HG02610 (cell line): ENCODE data around the gene CACNG8.

ENCODE experiments used
- ATAC-seq: cut with Tn5 transposase; IDR thresholded peaks from one replicate; pipeline ENCODE4 v1.9.1; 2021; ENCODE audit warnings: mild to moderate bottlenecking, moderate library complexity; ENCODE audit not compliant: unreplicated experiment

Gene CACNG8

GRCh38 chr19:53992211-53992610, 29.5 kb downstream of the CACNG8 start:
- no peak for ATAC-seq

GRCh38 chr19:53992815-53993214, 30.1 kb downstream of the CACNG8 start:
- ATAC-seq = no peak

- no peak for ATAC-seq
Observed at GRCh38 chr19:53993448-53993847, 30.7 kb downstream of the CACNG8 start.

GRCh38 chr19:53994811-53995210, 32.1 kb downstream of the CACNG8 start:
- no peak for ATAC-seq

- ATAC-seq = no peak
Observed at GRCh38 chr19:53998223-53998622, 35.5 kb downstream of the CACNG8 start.

GRCh38 chr19:53999694-54000093, 37.0 kb downstream of the CACNG8 start:
- no peak for ATAC-seq

GRCh38 chr19:54001496-54001895, 38.8 kb downstream of the CACNG8 start:
- no peak for ATAC-seq

GRCh38 chr19:54002495-54003315, 40.0 kb downstream of the CACNG8 start:
- no peak for ATAC-seq

- no peak for ATAC-seq
Observed at GRCh38 chr19:54009440-54009839, 46.7 kb downstream of the CACNG8 start.

- ATAC-seq = no peak
Observed at GRCh38 chr19:54010474-54010873, 47.7 kb downstream of the CACNG8 start.

GRCh38 chr19:54011507-54012211, 48.9 kb downstream of the CACNG8 start:
- no peak for ATAC-seq

GRCh38 chr19:54013866-54014265, 51.1 kb downstream of the CACNG8 start:
- ATAC-seq = no peak

- ATAC-seq = no peak
Observed at GRCh38 chr19:54014920-54015560, 52.3 kb downstream of the CACNG8 start.

- ATAC-seq = no peak
Observed at GRCh38 chr19:54017261-54017660, 54.5 kb downstream of the CACNG8 start.

GRCh38 chr19:54021363-54021762, 58.6 kb downstream of the CACNG8 start:
- no peak for ATAC-seq

GRCh38 chr19:54021932-54022331, 59.2 kb downstream of the CACNG8 start:
- ATAC-seq = no peak

- ATAC-seq = no peak
Observed at GRCh38 chr19:54023191-54023590, 60.5 kb downstream of the CACNG8 start.

- ATAC-seq = no peak
Observed at GRCh38 chr19:54024660-54025059, 61.9 kb downstream of the CACNG8 start.

- no peak for ATAC-seq
Observed at GRCh38 chr19:54026656-54027055, 63.9 kb downstream of the CACNG8 start.

- ATAC-seq = no peak
Observed at GRCh38 chr19:54029301-54029700, 66.6 kb downstream of the CACNG8 start.

- ATAC-seq = no peak
Observed at GRCh38 chr19:54029930-54030490, 67.3 kb downstream of the CACNG8 start.
